KBM-7 (cell line): ENCODE results near the gene CHST14.

Source experiments
- DNase-seq: peaks from one replicate; pipeline ENCODE4 v3.0.0-alpha.2; 2015
- in situ Hi-C: fragments of 300-500 bp; cut with MboI; formaldehyde crosslinking; loops from 2 replicates; pipeline ENCODE4 v1.14.3; 2020; ENCODE audit warnings: low sequenced_read_pairs, low pct_unique_long_range_greater_than_20kb, mixed read lengths

Gene CHST14

GRCh38 chr15:40458495-40459371 lies 12.1 kb upstream of the CHST14 start:
- in situ Hi-C loops: no loop called here
- no peak for DNase-seq

GRCh38 chr15:40459391-40460015 lies 11.3 kb upstream of the CHST14 start:
- no peak for DNase-seq
- in situ Hi-C loops: no loop called here

DNA sequence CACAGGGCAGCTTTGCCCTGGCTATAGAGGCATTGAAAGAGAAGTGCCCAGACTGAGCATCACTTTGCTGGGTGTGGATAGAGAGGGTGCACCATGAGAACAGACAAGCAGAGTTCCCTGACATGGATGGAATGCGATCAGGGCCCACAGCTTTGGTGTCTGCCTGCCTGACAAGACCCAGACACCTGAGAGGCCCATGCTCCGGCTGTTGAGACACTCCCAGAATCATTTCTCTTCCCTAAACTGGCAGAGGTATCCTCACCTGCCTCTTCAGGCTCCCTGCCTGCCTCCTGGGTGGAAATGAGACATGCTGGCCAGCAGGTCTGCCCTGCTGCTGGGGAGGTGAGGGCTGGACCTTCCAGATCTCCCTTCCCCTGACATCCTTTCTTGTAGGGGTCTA lies 10.4 kb upstream of the CHST14 start:
- in situ Hi-C loops: no loop called here
- no peak for DNase-seq

- no peak for DNase-seq
- in situ Hi-C loops: no loop called here
Observed at GRCh38 chr15:40461958-40462357, 8.8 kb upstream of the CHST14 start.

GRCh38 chr15:40463279-40463678 lies 7.5 kb upstream of the CHST14 start:
- in situ Hi-C loops: no loop called here

DNA sequence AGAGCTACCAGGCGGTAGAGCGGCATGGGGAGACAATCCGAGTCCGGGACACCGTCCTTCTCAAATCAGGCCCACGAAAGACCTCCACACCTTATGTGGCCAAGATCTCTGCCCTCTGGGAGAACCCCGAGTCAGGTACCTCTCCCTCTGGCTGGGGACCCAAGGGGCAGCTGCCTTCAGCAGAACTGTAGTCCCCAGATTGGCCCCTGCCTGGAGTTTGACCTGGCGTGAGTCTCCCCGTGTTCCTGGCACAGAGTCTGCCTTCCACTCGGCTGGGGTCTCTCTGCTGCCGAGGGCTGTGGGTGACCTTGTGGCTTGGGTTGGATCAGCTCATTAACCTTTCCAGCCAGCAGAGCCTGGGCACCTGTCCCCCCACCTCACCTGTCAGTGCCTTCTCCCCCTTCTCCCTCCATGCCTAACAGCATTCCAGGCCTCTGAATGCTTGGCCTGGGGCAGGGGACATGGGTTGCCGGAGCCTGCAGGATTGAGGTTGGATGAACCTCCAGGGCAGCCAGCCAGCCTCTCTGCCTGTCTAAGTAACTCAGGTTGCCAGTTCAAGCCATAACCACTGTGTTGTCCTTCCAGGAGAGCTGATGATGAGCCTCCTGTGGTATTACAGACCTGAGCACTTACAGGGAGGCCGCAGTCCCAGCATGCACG lies 6.8 kb upstream of the CHST14 start:
- DNase-seq: no peak
- in situ Hi-C loops: no loop called here

More at GRCh38 chr15:40463279-40463678, 7.5 kb upstream of the CHST14 start:
- DNase-seq: no peak

GRCh38 chr15:40464595-40465185 lies 6.1 kb upstream of the CHST14 start:
- no peak for DNase-seq
- in situ Hi-C loops: no loop called here

GRCh38 chr15:40465939-40466338 lies 4.8 kb upstream of the CHST14 start:
- no peak for DNase-seq
- in situ Hi-C loops: no loop called here

DNA sequence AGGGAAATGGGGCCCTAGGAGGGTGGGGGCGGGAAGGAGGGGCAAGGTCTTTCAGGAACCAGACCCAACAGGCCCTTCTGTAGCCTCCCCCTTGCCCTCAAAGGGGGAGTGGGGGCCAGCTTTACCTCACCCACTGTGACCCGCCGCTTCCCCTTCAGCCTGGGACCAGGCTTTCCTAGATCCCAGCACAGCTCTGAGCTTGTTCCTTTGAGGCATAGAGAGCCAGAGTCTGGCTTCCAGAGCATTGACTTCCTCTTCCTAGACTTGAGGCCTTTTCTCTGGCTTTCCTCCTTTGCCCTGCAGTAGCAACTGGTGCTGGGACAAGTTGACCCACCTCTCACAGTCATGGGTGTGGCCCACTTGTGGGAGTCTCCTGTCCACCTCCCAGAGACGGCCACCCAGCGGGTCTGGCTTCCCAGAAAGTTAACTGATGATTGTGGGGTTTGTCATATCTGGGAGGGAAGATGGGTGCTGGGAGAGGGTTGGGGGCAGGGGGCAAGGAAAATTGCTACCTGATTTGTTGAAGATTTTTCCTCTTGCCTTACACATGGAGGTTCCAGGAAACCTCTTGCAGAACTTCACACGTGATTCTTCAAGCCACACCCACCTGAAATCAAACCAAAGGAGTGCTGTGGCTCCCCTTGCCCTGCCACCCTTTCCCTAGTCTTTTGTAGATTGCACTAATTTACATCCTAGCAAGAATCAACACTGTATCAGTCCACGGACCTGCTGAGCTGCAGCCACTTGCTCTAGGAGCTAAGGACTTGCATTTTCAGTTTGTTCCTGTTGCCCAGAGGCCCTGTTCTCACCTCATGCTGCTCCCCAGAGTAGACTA lies 4.1 kb upstream of the CHST14 start:
- in situ Hi-C loops: no loop called here
- DNase-seq: no peak

DNA sequence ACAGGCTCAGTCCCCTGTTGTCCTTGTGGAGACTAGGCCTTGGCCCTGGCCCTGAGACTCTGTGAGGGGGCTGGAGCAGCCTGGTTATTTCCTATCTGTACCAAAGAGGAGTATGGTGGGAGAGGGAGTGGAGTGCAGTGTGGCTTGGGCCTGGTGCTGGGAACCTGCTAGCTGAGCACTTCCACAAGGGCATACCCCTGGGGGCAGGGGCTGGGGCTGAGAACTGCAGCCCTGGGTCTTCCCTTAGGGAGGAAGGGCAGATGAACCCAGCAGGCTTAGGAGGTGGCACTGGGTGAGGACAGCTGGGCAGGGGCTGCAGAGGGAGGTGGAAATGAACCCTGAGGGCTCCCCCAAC lies 3.5 kb upstream of the CHST14 start:
- in situ Hi-C loops: no loop called here
- no peak for DNase-seq

DNA sequence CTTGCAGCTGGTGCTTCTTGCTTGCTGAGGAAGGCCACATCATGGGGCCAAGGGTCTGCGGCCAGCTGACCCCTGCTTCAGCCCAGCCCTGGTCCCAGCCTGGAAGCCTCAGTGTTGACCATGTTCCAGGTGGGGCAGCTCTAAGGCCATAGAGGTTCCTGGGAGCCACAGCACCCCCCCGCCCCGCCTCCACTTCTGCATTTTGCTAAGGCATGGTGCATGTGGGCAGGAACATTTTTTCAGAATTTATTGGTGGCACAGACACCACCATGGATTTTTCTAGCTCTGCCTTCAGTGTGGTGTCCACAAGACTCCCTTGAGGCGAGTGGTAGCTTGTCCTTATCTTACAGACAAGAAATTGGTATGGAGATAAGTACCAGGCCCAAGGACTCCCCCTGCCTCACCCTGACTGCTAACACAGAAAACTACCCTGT lies 1.9 kb upstream of the CHST14 start:
- in situ Hi-C loops: no loop called here
- peak; percentile 28 for DNase-seq

DNA sequence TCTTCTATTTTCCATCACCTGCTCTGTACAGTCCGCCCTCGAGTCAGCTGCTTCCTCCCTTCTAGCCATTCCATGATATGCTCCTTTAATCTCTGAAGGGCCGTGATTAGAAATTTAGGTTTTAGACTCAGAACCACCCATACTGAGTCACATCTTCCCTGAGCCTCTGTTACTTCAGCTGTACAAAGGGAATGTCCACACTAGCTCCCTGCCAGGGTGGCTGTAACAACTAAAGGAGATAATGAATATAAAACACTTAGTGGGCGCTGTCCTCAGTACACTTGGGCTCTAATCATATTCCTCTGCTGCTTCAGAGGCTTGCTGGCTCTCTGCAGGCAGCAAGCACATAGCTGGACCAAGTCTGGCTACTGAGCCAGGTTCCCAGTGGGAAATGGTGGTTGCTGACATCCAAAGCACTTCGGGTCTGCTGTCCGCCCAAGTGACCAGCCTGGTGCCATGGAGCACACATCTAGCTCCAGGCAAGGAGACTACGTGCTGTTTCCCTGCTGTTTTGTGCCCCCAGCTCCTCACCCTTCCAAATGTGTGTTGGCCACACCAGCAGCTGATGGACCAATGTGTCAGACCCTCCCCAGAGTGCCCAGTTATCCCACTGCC lies 901 bp upstream of the CHST14 start:
- in situ Hi-C loops: no loop called here
- no peak for DNase-seq

- in situ Hi-C loops: no loop called here
- peak; percentile 56 for DNase-seq
Observed at GRCh38 chr15:40471105-40471807, 472 bp downstream of the CHST14 start.

GRCh38 chr15:40471808-40472150 lies 995 bp downstream of the CHST14 start:
- DNase-seq: no peak
- in situ Hi-C loops: no loop called here

DNA sequence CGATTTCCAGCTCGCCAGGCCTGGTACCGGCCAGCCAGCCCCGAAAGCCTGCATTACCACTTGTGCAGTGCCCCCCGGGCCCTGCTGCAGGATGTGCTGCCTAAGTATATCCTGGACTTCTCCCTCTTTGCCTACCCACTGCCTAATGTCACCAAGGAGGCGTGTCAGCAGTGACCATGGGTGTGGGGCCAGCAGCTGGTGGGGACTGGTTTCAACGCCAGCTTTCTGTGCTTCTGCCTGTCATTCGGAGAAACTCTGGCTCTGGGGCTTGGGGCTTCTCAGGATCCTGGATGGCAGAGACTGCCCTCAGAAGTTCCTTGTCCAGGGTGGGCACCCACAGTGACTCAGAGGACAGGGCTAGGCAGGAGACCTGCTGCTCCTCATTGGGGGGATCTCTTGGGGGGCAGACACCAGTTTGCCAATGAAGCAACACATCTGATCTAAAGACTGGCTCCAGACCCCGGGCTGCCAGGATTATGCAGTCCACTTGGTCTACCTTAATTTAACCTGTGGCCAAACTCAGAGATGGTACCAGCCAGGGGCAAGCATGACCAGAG lies 1.5 kb downstream of the CHST14 start:
- in situ Hi-C loops: no loop called here
- no peak for DNase-seq

- DNase-seq: no peak
- in situ Hi-C loops: no loop called here
Observed at GRCh38 chr15:40474581-40474980, 3.8 kb downstream of the CHST14 start.

DNA sequence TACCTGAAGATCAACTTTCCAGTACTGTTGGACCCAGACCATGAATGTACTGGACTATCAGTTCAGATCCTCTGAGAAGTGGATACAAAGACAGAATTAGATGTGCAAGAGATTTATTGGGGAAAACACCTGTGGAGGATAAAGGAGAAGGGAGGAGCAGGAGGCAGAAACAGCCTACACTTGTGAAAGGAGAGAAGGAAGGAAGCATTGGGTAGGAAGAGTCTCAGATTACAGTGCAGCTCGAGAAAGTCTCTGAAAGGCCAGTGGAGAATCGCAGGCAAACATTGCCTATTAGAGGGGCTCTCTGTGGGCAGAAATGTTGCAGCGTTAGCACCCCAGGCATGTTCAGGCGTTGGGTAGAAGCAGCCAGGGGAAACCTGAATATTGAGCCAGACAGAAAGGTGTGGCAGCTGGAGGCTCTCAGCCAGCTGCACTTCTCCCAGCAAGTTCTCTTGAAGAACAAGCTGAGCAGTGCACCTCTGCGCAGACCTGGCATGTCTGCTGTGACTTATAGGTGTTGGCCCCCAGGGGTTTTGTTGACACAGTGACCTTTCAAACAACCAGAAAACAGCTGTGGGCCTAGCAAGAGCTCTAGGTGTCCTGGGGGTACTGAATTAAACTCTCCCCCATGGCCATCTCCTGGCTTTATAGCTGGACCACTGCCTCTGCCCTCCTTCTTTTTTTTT lies 7.0 kb downstream of the CHST14 start:
- in situ Hi-C loops: no loop called here
- DNase-seq: peak; percentile 38
